GM12864 (cell line): ENCODE data around the gene BRF1.

Experiments used
- DNase-seq: peaks from one replicate; pipeline ENCODE4 v3.0.0-alpha.2; 2011; ENCODE audit warnings: low read depth
- H3K4me3 ChIP-seq: 2 replicates; pipeline ENCODE4 v1.5.1; 2011; ENCODE audit warnings: mild to moderate bottlenecking, low read depth, low read length, control low read depth
- CTCF ChIP-seq: IDR thresholded peaks from 2 replicates; pipeline ENCODE4 v1.5.1; 2011; ENCODE audit warnings: low read depth, mild to moderate bottlenecking, moderate library complexity, low read length, control low read depth, inconsistent platforms; ENCODE audit errors: missing control alignments

Gene BRF1

GRCh38 chr14:105325716-105326567 lies 25.1 kb upstream of the BRF1 start:
- no peak for DNase-seq
- H3K4me3 ChIP-seq = no peak overlapping the region
- TF ChIP-seq CTCF = no peak

- TF ChIP-seq CTCF = no peak
- DNase-seq = no peak
- no peak overlapping the region for H3K4me3 ChIP-seq
Observed at GRCh38 chr14:105325303-105325702, 24.5 kb upstream of the BRF1 start.

GRCh38 chr14:105324871-105325270 lies 24.1 kb upstream of the BRF1 start:
- no peak for DNase-seq
- no peak overlapping the region for H3K4me3 ChIP-seq
- no peak for TF ChIP-seq CTCF

GRCh38 chr14:105324080-105324778 lies 23.4 kb upstream of the BRF1 start:
- no peak for DNase-seq
- H3K4me3 ChIP-seq = no peak overlapping the region
- no peak for TF ChIP-seq CTCF

GRCh38 chr14:105323663-105324062 lies 22.9 kb upstream of the BRF1 start:
- no peak for TF ChIP-seq CTCF
- DNase-seq = no peak
- H3K4me3 ChIP-seq = no peak overlapping the region

- no peak for DNase-seq
Observed at GRCh38 chr14:105322791-105323556, 22.2 kb upstream of the BRF1 start.

More at GRCh38 chr14:105322791-105323556, 22.2 kb upstream of the BRF1 start:
- no peak overlapping the region for H3K4me3 ChIP-seq
- TF ChIP-seq CTCF = no peak
